Jurkat, Clone E6-1 (cell line): ENCODE data around the gene BAIAP2L2. TPM values are rescaled to one million over a fixed set of nuclear protein-coding genes. Genes with fewer than 3 reads are reported as not detected.
"Not testable (repeated sequence)": the region's sequence is repeated elsewhere in the genome, so short reads cannot be mapped to it uniquely, and the experiment has no call there.

Experiments
- DNase-seq: peaks from one replicate; pipeline ENCODE4 v3.0.0-alpha.2; 2011; ENCODE audit warnings: low read depth, low spot score
- H3K4me3 ChIP-seq: 2 replicates; pipeline ENCODE4 v1.5.1; 2011; ENCODE audit warnings: mild to moderate bottlenecking, low read length, control low read depth, moderate library complexity
- polyA plus RNA-seq: library from polyadenylated mRNA; unstranded; fragments of >200 nt; gene quantifications from one replicate; pipeline ENCODE4 v1.2.1, GENCODE V29; 2012; ENCODE audit warnings: missing spikeins; ENCODE audit not compliant: insufficient read length, insufficient read depth

BAIAP2L2 gene, protein sequence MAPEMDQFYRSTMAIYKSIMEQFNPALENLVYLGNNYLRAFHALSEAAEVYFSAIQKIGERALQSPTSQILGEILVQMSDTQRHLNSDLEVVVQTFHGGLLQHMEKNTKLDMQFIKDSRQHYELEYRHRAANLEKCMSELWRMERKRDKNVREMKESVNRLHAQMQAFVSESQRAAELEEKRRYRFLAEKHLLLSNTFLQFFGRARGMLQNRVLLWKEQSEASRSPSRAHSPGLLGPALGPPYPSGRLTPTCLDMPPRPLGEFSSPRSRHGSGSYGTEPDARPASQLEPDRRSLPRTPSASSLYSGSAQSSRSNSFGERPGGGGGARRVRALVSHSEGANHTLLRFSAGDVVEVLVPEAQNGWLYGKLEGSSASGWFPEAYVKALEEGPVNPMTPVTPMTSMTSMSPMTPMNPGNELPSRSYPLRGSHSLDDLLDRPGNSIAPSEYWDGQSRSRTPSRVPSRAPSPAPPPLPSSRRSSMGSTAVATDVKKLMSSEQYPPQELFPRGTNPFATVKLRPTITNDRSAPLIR
- polyA plus RNA-seq = 1.9 TPM

DNA sequence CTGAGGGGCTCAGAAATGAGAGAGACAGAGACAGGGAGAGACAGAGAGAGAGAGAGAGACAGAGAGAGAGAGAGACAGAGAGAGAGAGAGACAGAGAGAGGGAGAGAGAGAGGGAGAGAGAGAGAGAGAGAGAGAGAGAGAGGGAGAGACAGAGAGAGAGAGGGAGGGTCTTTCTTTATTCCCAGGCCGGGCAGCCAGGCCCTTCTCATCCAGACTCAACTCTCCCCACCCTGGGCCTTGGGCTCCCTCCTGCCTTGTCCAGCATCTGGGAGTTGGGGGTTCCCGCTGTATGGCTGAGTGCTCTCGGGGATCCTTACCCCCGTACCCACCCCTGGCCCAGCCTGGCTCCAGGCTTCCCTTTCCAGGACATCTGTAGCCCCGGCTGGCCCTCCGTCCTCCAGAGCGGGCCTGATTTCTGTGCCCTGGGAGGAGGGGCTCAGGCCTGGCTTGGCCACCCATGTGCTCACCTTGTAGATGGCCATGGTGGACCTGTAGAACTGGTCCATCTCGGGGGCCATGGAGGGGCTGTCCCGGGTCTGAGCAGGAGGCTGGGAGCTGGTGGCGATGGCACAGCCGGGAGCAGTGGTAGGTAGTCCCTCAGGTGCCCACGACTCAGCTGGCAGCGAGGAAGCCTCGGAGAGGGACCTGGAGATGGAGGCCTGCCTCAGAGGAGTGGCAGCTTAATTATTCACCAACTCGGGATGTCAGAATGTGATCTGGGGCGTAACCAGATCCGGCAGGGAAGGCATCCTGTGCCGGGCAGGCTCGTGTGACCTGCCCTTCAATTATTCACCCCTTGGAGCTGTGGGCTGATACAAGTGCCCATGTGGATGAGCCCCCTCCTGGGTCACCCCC is at the start of gene BAIAP2L2:
TSS of gene BAIAP2L2 (minus strand) at position 677 of the 855 bp plus-strand sequence. CDS start at position 518, 159 bp downstream.
- no peak for DNase-seq
- no peak within 1 kb of the TSS for H3K4me3 ChIP-seq

DNA sequence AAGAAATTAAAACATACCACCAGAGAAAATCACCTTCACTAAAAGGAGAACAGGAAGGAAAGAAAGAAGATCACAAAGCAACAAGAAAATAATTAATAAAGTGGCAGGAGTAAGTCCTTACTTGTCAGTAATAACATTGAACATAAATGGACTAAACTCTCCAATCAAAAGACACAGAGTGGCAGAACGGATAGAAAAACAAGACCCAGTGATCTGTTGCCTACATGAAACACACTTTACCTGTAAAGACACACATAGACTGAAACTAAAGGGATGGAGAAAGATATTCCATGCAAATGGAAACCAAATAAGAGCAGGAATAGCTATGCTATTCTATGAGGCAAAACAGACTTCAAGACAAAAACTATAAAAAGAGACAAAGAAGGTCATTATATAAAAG is 45.2 kb upstream of the BAIAP2L2 start:
- no peak overlapping the region for H3K4me3 ChIP-seq
- no peak for DNase-seq

DNA sequence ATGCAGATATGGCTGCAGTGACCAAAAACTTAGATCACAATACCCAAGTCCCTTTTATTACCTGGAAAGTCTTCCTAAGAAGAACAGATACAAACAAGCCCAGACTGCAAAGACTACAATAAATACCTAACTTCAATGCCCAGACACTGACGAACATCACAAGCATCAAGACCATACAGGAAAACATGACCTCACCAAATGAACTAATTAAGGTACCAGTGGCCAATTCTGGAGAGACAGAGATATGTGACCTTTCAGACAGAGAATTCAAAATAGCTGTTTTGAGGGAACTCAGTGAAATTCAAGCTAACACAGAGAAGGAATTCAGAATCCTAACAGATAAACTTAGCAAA is 44.1 kb upstream of the BAIAP2L2 start:
- not testable (repeated sequence) for H3K4me3 ChIP-seq

DNA sequence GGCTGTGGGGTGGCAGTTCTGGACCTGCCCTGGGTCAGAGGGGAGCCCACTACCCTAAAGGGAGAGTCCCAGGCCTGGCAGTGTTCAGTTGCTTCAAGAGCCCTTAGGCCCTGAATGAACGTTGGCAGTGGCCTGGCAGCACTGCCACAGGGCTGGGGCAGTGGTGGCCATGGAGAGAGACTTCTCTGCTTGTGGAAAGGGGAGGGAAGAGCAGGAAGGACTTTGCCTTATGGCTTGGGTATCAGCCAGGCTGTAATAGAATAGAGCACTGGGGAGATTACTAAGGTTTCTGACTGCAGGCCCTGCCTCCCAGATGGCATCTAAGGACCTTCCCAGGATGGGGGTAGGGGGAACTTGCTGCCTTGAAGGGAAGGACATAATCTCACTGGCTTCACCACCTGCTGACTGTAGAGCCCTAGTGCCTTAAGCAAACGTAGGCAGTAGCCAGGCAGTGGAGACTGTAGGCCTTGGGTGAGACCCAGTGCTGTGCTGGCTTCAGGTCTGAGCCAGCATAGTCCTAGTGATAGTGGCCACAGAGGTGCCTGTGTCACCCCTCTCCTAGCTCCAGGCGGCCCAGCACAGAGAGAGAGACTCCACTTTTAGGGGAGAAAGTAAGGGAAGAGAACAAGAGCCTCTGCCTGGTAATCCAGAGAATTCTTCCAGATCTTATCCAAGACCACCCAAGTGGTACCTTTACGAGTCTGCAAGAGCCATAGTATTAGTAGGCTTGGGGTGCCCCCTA is 43.5 kb upstream of the BAIAP2L2 start:
- H3K4me3 ChIP-seq = no peak overlapping the region
- DNase-seq = no peak

More for the DNA sequence above, 44.1 kb upstream of the BAIAP2L2 start:
- not testable (repeated sequence) for DNase-seq

DNA sequence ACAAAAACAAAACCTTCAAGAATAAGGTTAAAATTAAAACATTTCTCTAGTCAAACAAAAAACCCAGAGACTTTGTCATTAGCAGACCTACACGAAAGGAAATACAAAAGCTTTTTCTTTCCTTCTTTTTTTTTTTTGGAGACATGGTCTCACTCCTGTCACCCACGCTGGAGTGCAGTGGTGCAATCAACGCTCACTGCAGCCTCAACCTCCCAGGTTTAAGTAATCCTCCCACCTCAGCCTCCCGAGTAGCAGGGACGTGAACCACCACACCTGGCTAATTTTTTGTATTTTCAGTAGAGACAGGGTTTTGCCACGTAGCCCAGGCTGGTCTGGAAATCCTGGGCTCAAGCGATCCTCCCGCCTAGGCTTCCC is 40.6 kb upstream of the BAIAP2L2 start:
- no peak overlapping the region for H3K4me3 ChIP-seq
- DNase-seq = no peak

DNA sequence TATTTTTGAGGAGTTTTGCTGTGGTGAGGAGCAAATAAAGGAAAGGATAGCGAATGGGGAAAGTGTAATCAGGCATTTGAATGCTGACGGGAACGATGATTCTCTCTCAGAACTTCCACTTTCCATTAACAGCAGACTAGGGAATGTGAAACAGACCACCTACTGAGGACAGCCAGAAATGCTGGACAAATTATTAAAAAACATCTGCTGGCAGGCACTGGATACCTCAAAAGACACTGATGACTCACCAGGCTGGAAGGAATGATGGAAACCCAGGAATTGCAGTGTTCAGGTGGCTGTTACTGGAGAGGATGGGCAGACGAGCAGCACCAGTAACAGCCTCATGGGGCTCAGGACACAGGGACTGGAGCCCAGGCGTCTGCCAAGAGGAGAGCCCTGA is 37.8 kb upstream of the BAIAP2L2 start:
- H3K4me3 ChIP-seq = no peak overlapping the region
- DNase-seq = no peak

DNA sequence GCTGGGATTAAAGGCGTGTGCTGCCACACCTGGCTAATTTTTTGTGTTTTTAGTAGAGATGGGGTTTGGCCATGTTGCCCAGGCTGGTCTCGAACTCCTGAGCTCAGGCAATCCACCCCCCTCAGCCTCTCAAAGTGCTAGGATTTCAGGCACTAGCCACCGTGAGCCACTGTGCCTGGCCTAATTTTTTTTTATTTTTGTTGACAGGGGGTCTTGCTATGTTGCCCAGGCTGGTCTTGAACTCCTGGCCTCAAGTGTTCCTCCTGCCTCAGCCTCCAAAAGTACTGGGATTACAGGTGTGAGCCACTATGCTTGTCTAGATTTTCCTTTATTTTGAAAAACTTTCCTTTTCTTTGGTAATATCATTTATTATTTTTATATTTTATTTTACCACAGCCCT is 35.7 kb upstream of the BAIAP2L2 start:
- not testable (repeated sequence) for DNase-seq, H3K4me3 ChIP-seq

DNA sequence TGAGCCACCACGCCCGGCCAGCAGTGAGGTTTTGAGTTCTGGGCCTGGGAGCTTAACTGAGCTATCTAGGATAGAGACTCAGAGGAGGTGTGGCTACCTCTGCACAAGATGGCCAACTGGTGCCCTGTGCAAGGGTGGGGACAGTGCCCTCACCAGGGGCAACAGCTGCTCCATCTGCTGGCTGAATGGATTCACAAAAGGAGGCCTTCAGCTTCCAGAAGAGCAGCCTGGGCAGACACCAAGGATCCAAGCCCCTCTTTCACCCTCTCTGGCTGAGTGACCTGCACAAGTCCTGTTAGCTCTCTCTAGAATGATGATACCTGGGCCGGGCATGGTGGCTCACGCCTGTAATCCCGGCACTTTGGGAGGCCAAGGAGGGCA is 33.5 kb upstream of the BAIAP2L2 start:
- DNase-seq = no peak
- no peak overlapping the region for H3K4me3 ChIP-seq

DNA sequence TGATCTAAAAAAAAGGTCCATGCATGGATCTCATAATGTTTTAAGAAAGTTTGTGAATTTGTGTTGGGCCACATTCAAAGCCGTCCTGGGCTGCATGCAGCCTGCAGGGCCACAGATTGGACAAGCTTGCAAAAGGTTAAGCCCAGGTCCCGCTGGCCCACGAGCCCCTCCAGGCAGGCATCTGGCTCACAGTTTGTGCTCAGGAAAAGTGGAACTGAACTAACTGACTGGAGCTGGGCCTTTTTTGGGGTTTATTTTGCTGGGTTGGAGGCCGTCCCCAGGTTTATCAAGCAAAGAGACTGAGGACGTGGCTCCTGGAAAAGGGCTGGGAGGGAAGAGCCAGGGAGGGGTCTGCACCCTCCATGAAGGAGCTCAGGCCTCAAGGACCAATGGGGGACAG is 32.1 kb upstream of the BAIAP2L2 start:
- no peak overlapping the region for H3K4me3 ChIP-seq
- DNase-seq = no peak

DNA sequence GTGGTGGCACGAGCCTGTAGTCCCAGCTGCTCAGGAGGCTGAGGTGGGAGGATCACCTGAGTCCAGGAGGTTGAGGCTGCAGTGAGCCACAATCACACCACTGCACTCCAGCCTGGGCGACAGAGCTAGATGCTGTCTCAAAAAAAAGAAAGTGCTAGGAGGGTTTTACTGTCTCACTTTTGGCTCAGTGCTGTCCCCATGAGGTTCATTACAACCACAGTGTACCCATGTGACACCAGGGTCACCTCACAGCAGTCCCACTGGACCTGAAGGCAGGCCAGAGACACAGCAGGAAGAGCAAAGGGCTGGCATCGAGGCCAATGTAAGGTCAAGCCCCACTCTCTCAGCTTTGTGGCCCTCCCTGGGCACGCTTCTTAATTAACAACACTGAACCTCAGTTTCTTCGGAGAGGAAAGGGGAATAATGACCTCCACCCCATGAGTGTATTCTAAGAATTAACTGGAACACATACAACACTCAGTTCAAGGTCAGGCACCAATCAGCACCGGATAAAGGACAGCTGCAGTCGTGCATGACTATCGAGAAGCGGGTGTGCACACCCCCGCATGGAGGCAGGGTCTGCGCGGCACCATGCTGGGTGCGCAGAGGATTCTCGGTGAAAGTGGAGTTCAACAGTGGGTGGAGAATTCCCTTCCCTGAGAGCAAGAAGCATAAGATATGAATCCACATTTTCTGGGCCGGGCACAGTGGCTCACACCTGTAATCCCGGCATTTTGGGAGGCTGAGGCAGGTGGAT is 30.9 kb upstream of the BAIAP2L2 start:
- DNase-seq = no peak

DNA sequence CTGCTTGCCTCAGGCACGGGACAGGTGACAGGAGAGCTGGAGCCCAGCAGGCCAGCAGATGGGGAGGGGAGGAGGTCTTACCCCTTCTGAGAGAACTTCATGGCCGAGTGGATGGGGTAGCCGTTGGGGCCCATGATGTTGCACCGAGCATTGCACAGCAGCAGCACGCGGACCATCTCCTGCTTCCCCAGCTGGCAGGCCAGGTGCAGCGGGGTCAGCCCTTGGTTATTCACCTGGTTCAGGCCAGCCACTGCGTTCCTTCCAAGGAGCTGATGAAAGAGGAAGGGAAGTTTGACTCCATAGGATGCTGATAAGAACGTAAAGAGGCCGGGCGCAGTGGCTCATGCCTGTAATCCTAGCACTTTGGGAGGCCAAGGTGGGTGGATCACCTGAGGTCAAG is 29.4 kb upstream of the BAIAP2L2 start:
- no peak overlapping the region for H3K4me3 ChIP-seq
- DNase-seq = no peak

More for the DNA sequence above, 30.9 kb upstream of the BAIAP2L2 start:
- H3K4me3 ChIP-seq = no peak overlapping the region

DNA sequence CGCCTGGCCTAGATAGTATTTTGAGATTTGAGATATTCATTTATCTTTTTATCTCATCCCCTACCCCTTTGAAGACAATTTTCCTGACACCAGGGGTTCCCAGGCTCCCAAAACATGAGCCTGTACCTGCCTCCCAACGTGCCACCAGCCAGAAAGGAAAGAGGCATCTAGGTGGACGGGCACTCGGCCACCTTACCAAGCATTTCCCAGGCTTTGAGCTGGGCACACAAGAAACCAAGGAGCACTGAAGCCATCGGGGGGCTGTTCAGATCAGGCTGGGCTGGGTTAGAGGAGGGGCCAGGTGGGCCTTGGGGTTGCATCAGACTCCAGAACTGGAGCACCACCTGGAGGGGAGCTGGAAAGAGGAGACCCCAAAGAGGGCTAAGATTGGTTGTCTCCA is 28.5 kb upstream of the BAIAP2L2 start:
- no peak for DNase-seq
- H3K4me3 ChIP-seq = no peak overlapping the region

DNA sequence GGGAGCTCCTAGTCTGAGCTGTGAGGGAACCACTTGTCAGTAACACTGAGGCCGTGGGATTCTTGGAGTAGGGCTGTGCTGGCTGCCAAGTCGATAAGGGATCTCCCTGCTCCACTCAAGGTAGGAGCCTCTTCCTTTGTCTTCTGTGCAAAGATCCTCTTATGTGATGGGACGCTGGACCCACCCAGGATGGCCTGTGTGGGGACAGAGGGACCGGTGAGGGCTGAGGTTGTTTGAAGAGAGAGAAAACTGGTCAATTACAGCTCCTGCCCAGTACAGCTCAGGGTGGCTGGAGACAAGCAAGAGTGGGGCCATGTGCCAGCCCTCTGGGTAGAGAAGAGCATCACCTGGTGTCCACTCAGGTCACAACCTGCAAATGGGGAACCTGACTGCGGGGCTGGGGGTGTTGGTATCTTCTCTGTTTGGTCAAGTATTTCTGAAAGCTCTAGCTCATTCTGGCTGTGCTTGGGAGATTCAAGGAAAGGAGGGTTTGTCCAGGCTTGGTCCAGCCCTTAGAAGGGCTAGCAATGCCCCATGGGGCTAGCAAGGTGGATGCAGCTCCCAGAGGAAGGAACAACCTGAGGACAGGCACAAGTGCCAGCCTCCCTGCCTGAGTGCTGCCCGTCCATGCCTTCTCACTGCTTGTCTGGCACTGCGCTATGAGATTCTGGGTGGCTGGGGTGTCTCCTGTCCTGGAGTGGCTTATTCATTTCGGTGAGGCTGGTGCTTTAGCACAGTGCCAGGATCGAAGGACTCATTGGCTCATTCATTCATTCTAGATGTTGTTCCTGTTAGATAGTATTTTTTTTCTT is 27.6 kb upstream of the BAIAP2L2 start:
- no peak overlapping the region for H3K4me3 ChIP-seq
- no peak for DNase-seq

DNA sequence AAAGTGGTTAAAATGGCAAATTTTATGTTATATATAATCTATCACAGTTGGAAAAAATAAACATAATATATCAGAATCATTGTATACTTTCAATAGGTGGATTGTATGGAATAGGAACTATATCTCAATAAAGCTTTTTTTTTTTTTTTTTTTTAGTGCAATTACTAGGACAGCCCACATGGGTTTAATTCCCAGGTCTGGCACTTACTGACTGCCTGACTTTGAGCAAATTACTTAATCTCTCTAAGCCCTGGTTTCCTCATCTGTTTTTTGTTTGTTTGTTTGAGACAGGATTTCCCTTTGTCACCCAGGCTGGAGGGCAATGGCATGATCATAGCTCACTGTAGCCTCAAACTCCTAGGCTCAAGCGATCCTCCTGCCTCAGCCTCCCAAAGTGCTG is 26.1 kb upstream of the BAIAP2L2 start:
- no peak overlapping the region for H3K4me3 ChIP-seq
- DNase-seq = no peak

DNA sequence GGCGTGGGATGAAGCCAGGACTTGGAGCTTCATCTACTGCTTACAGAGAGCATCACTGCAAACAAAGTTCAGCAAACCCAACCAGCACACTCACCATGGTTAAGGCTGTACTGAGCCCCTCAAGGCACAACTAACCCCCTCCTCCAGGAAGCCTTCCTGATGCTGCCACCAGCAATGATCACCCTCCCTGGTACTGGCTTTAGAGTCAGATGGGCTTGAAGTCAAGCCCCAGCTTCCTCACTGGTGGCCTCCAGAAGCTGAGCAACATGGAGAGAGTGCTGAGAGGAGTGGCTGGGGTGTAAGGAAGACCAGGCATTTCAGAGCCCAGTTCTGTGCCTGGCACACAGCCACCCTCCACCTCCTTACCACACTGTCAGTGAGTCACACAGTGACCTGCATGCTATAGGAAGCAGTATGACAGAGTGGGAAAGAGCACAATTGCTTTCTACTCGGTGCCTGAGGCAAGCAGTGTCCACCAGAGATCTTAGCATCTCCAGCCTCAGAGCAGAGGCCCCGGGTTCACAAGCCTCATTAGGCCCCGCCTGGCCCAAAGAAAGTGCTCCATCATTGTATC is 24.7 kb upstream of the BAIAP2L2 start:
- no peak overlapping the region for H3K4me3 ChIP-seq
- no peak for DNase-seq

DNA sequence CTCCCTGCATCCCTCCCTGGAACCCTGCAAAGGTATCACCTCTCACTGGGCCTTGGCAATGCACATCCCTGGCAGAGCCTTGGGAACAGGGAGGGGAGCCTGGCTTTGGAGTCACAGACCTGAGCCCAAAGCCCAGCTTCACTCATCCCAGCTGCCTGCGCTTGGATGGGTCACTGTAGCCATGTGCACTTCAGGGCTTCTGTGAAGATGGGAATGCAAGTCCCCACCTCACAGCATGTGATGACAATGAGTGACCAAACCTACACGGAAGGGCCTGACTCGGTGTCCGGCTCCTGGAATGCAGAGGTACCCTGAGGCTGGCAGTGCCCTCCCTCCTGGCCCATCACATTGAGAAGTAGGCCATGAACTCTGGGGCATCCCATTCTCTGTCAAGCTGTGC is 22.8 kb upstream of the BAIAP2L2 start:
- DNase-seq = no peak
- no peak overlapping the region for H3K4me3 ChIP-seq

DNA sequence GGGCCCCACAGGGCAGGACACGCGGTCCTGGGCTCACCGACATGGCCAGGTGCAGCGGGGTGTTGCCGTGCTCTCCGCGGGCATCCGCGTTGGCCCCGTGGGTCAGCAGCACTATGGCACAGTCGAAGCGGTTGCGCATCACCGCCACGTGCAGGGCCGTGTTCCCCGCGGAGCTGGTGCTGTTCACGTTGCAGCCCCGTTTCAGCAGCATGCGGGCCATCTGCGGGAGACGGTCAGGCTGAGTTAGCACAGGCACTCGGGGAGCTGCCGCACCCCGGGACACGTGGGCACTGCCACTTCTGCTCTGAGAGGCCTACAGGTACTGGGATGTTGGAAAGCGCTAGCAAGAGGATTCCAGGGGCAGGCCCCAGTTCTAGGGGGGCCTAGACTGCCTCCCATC is 22.3 kb upstream of the BAIAP2L2 start:
- no peak for DNase-seq
- H3K4me3 ChIP-seq = no peak overlapping the region

DNA sequence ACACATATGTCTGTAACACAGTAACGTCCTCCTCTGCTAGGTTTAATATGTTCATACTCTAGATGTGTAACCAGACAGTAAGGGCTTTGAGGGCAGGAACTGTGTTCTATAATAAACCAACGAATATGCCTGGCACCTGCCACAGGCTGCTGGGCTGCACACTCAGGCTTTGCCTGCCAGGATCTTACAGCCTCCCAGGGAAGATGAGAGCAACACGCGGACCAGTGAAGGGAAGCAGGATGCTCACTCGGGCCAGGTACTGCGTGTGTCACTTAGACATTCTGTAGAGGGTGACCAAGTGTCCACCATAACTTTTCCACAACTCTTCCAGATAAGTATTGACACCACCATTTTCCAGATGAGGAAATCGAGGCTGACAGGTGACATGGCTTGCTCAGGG is 21.7 kb upstream of the BAIAP2L2 start:
- DNase-seq = no peak
- H3K4me3 ChIP-seq = no peak overlapping the region
